Peyer's patch (tissue), 4 donors: ENCODE results near the gene TMTC4. TPM values are rescaled to one million over a fixed set of nuclear protein-coding genes. Genes with fewer than 3 reads are reported as not detected.

ENCODE experiments used
- DNase-seq, 3 donors: peaks; one replicate each; pipeline ENCODE4 v3.0.0-alpha.2; 2017 to 2019
- H3K27ac ChIP-seq, 4 donors: fragments of 200-600 bp; sonication (generic); one replicate each; pipeline ENCODE4 v1.5.1; 2016 to 2019
- H3K27me3 ChIP-seq, 2 donors: fragments of 200-600 bp; sonication (generic); one replicate each; pipeline ENCODE4 v1.5.1; 2019
- H3K36me3 ChIP-seq, 3 donors: fragments of 200-600 bp; sonication (generic); one replicate each; pipeline ENCODE4 v1.5.1; 2016 to 2019
- H3K4me1 ChIP-seq, 4 donors: fragments of 200-600 bp; sonication (generic); one replicate each; pipeline ENCODE4 v1.5.1; 2016 to 2019
- H3K4me3 ChIP-seq, 4 donors: fragments of 200-600 bp; sonication (generic); 1 replicate in 3 of 4; 2 replicates in 1 of 4; pipeline ENCODE4 v1.5.1; 2016 to 2019; ENCODE audit warnings: mild to moderate bottlenecking in 1 of 4
- H3K9me3 ChIP-seq, 4 donors: fragments of 200-600 bp; sonication (generic); one replicate each; pipeline ENCODE4 v1.5.1; 2016 to 2019; ENCODE audit warnings: mild to moderate bottlenecking in 1 of 4
- POLR2A ChIP-seq, 2 donors: fragments of 450-650 bp; IDR thresholded peaks; one replicate each; pipeline ENCODE4 v1.5.1; 2017; ENCODE audit warnings: antibody characterized with exemption in 2 of 2, mild to moderate bottlenecking in 2 of 2, moderate library complexity in 2 of 2
- total RNA-seq, 4 donors: library from RNA; depleted of rRNA; stranded (reverse); fragments of >200 nt; gene quantifications; one replicate each; pipeline ENCODE4 v1.1.0, GENCODE V29; 2016
- TF ChIP-seq, protein P1 (sequence below), 6 experiments: fragments of 450-650 bp in 4 of 6; fragments of 200-600 bp in 2 of 6; sonication (generic) in 1 of 6; IDR thresholded peaks; one replicate each; pipeline ENCODE4 v1.5.1; 2017 to 2019; ENCODE audit warnings: antibody characterized with exemption in 6 of 6, mild to moderate bottlenecking in 3 of 6, moderate library complexity in 1 of 6

The TMTC4 gene
- total RNA-seq, 4 donors from 2014 or later = 29.7 to 36.6 (median 33.7) TPM

DNA sequence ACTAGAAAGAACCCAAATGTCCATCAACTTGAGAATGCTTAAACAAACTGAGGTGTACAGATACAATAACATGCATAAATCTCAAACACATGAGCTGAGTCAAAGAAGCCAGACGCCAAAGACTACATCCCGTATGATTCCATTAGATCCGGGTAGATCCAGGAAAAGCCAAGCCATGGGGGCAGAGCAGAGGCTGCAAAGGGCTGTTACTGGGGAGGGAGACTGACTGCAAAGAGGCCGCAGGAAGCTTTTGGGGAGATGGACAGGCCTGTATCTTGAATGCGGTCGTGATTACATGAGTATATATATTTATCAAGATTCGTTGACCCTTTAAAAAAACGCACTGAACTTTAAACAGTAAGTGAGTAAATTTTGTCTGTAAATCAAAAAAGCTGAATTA, 114.7 kb downstream of the TMTC4 start:
- no peaks in the 10 kb centered on the region for H3K9me3 ChIP-seq
- no peak for TF ChIP-seq POLR2A (IDR thresholded peaks at IDR 0.05)
- TF ChIP-seq, protein P1, sequence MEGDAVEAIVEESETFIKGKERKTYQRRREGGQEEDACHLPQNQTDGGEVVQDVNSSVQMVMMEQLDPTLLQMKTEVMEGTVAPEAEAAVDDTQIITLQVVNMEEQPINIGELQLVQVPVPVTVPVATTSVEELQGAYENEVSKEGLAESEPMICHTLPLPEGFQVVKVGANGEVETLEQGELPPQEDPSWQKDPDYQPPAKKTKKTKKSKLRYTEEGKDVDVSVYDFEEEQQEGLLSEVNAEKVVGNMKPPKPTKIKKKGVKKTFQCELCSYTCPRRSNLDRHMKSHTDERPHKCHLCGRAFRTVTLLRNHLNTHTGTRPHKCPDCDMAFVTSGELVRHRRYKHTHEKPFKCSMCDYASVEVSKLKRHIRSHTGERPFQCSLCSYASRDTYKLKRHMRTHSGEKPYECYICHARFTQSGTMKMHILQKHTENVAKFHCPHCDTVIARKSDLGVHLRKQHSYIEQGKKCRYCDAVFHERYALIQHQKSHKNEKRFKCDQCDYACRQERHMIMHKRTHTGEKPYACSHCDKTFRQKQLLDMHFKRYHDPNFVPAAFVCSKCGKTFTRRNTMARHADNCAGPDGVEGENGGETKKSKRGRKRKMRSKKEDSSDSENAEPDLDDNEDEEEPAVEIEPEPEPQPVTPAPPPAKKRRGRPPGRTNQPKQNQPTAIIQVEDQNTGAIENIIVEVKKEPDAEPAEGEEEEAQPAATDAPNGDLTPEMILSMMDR (IDR thresholded peaks at IDR 0.05) = no peak
- H3K27ac ChIP-seq = no peak overlapping the region
- no peak overlapping the region for H3K4me3 ChIP-seq
- H3K27me3 ChIP-seq = no peaks in the 10 kb centered on the region
- no peak for DNase-seq
- no peaks in the 10 kb centered on the region for H3K4me1 ChIP-seq
- no peaks in the 10 kb centered on the region for H3K36me3 ChIP-seq

Other genes with a start within 250 kb of the TMTC4 start
- gene GGACT, start 86.0 kb downstream of the TMTC4 start, total RNA-seq = 10 to 100 TPM in 2 of 4 donors, 1 to 10 TPM in 2; 8.8 to 37.4 (median 9.7) TPM